Measurements from ENCODE around the gene PHIP.
"Not testable (repeated sequence)": the region's sequence is repeated elsewhere in the genome, so short reads cannot be mapped to it uniquely, and the experiment has no call there.

The PHIP gene

GRCh38 chr6:79004239-79004638, 73.8 kb downstream of the PHIP start:
- no peak for DNase-seq

- no peak for DNase-seq
These were observed 76.6 kb downstream of the PHIP start for GRCh38 chr6:79001415-79001814.

DNA sequence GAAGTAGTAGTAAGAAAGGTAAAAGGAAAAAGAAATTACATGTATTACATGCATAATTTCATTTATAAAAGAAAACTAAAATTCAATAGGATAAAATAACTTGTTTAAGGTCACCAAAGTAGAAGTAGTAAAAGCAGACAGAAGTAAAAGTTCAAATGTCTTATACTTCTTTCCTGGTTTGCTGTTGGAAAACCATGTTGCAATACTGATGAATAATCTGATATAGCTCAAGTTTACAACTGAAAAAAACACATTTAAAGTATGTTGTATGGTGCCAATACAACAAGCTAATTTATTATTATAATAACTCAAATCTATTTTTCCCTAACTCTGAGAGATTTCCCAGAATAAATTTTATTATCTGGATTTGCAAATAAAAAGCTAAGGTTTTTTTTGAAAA, 78.3 kb downstream of the PHIP start:
- DNase-seq: no peak

DNA sequence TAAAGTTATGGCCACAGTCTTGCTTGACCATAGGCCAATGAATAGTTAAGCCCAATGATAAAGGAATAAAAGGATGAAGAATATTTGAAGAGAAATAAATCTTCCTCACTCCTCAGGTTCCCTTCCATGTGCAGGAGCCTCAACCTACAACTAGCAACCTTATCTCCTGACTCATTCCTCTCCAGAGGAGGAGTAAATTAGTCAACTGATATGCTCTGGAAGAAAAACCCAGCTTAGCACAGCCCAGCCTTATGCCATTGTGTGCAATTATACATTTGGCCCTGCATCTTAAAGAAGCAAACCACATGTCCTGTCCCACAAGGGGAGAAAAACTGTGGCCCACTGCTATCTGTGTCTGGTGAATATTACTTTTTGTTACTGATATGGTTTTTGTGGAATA, 82.1 kb downstream of the PHIP start:
- DNase-seq: no peak

GRCh38 chr6:78995346-78995745, 82.7 kb downstream of the PHIP start:
- DNase-seq: no peak

- no peak for DNase-seq
These were observed 84.1 kb downstream of the PHIP start for GRCh38 chr6:78993955-78994354.

- no peak for DNase-seq
These were observed 88.9 kb downstream of the PHIP start for GRCh38 chr6:78989191-78989590.

- no peak for DNase-seq
These were observed 91.9 kb downstream of the PHIP start for GRCh38 chr6:78986161-78986560.

DNA sequence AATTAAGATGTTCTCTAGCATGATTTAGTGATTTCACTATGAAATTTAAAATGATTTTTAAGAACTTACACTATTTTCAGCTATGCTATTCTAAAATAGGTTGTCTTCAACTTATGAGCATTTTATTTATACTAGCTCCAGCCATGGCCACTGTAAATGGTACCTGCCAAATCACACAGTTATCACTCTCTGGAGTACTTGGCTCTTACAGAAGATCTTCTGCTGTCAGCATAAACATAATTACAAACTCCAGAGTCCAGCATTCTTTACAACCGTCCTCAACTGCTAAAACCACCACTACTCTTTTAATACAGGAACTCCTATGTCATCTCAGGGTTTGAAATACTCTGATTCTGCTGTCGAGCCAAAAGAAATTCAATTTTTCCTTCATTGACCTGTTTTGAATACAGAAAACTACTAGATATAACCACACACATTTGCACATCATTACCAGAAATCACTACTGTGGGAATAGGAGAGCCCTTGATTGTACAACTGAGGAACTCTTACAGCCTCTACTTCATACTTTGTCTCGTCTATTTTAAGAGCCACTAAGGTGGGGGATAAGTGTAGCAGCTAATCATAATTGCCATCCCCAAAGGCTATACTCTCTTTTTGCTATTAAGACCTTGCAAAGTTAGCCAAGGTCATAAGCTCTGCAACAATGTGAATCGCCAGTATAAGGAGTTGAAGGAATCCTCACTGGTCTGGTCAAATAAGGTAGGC, 93.7 kb downstream of the PHIP start:
- DNase-seq: no peak

- no peak for DNase-seq
These were observed 110.9 kb downstream of the PHIP start for GRCh38 chr6:78967191-78967590.

DNA sequence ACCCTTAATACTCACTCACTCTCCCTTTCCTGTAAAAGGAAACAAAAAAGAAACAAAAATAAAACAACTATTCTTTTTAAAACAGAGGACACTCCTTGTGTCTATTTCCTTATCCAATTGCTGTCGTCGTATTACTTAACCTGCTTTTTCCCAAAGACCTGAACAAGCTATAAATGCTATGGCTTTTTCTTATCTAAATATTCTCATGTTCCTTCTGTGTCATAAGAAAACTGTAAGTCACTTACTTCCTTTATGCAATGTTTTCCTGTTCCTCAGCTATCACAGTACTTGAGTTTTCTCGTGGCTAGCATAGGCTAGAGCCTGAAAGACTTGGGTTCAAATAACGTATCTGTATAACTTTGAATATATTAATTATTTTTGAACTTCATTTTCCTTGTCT, 111.5 kb downstream of the PHIP start:
- DNase-seq: no peak

DNA sequence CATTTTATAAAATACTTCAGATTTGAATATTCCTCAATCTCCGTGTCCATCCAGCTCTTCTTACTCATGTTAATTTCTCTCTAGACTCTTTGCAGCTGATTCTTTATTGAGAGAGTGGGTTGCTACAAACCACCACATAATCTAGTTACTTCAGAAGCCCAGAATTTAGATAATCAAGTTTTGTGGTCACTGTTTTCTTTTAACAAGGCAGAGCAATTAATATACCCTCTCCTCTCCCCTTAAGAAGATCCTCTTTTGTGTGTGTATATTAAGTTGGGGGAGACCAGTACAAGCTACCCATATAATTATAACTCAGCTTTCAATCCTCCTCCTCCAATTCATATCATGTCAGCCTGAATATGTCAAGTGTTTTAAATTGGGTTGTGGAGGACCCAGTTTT, 115.6 kb downstream of the PHIP start:
- no peak for DNase-seq

- no peak for DNase-seq
These were observed 123.3 kb downstream of the PHIP start for GRCh38 chr6:78954740-78955139.

DNA sequence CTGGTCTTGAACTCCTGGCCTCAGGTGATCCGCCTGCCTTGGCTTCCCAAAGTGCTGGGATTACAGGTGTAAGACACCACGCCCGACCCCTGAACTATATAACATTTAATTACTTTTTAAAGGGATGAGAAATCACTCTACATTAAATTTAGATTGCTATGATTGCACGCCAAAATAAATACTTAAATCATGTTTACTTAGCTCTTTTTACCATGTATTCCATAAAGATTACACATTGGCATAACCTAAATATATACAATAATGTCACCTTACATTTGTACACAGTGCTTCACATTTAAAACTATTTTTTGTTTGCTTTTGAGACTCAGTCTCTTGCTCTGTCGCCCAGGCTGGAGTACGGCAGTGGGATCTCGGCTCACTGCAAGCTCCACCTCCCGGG, 124.3 kb downstream of the PHIP start:
- no peak for DNase-seq

- no peak for DNase-seq
These were observed 125.7 kb downstream of the PHIP start for GRCh38 chr6:78952362-78952761.

DNA sequence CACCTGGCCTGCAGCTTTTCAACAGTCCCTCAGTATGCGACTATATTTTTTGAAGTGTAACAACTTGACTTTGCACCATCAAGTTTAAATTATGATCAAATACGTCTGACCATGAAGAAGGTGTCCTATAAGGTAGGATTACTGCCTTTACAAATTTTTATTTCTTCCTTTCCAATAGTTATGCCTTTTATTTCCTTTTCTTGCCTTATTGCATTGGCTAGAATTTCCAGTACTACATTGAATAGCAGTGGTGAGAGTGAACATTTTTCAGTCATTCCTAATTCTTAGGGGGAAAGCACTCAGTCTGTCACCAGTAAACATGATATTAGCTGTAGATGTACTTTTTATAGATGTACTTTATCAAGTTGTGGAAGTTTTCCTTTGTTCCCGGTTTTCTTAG, 129.3 kb downstream of the PHIP start:
- DNase-seq: no peak

GRCh38 chr6:78947962-78948361, 130.1 kb downstream of the PHIP start:
- no peak for DNase-seq

GRCh38 chr6:78947529-78947928, 130.5 kb downstream of the PHIP start:
- no peak for DNase-seq

GRCh38 chr6:78942446-78942845, 135.6 kb downstream of the PHIP start:
- no peak for DNase-seq

DNA sequence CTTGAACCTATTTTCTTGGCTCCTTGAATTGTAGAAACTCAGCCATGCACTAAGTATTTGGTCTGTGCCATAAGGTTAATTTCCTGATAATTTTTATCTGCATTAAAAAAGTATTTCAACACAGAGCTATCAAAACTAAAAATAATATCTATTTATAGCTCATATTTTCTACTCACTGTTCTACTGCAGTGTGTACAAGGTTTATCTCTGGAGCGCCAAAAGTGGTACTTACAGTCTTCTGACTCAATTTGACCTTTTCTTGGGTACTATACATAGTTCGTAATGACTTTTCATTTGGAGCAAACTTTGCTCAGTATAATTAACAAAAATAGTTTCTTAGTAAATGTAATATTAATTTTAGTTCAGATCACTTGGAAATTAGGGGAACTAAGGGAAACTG, 141.5 kb downstream of the PHIP start:
- DNase-seq: no peak

GRCh38 chr6:78935553-78935952, 142.5 kb downstream of the PHIP start:
- DNase-seq: no peak

DNA sequence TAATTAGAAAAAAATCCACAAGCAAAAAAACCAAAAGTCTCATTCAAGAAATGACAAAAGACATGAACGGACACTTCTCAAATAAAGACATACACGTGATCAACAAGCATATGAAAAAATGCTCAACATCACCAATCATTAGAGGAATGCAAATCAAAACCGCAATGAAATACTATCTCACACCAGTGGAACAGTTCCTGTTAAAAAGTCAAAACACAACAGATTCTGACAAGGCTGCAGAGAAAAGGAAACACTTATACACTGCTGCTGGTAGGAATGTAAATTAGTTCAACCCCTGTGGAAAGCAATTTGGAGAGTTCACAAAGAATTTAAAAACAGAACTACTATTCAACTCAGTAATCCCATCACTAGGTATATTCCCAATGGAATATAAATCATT, 152.7 kb downstream of the PHIP start:
- DNase-seq: no peak

DNA sequence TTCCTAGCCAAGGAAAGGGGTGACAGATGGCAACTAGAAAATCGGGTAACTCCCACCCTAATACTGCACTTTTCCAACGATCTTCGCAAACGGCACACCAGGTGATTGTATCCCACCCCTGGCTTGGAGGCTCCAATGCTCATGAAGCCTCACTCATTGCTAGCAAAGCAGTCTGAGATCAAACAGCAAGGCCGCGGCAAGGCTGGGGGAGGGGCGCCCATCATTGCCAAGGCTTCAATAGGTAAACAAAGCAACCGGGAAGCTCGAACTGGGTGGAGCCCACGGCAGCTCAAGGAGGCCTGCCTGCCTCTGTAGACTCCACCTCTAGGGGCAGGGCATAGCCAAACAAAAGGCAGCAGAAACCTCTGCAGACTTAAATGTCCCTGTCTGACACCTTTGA, 156.9 kb downstream of the PHIP start:
- not testable (repeated sequence) for DNase-seq

- no peak for DNase-seq
These were observed 160.3 kb downstream of the PHIP start for GRCh38 chr6:78917788-78918187.

- DNase-seq: no peak
These were observed 161.6 kb downstream of the PHIP start for GRCh38 chr6:78916411-78916810.
